ENCODE measurements around the gene SPATA21.

- TF ChIP-seq POLR2AphosphoS5 (IDR thresholded peaks at IDR 0.05; ENCODE audit: low read depth, low read length) (no peak), POLR2A (IDR thresholded peaks at IDR 0.05; ENCODE audit: low read depth, low read length) (peak; percentile 27; the same call in 1 of the 2 replicates), TAF1 (IDR thresholded peaks at IDR 0.05; ENCODE audit: borderline replicate concordance, low read depth, low read length) (no peak)
Observed at GRCh38 chr1:16387201-16388188, 49.7 kb downstream of the SPATA21 start.
